Measurements from ENCODE around the gene MRTFA.
"Not testable (repeated sequence)": the region's sequence is repeated elsewhere in the genome, so short reads cannot be mapped to it uniquely, and the experiment has no call there.

Gene MRTFA

GRCh38 chr22:40560551-40560950, 76.0 kb downstream of the MRTFA start:
- no peak for TF ChIP-seq CTCF (IDR thresholded peaks at IDR 0.05; ENCODE audit: control extremely low read depth, extremely low read depth, low read depth, missing control alignments)
- DNase-seq (ENCODE audit: extremely low spot score): no peak
- CTCF ChIA-PET: interaction anchor here (0.7 to 1.5 kb wide), 4 partner anchors 18 to 33 kb away, joined by 3 read pairs; no protein-coding TSS in a partner anchor
- POLR2A ChIA-PET: no interaction called here

GRCh38 chr22:40557972-40558371, 78.5 kb downstream of the MRTFA start:
- ChIA-PET POLR2A (no interaction called here), CTCF (interaction anchor here (1.1 to 2.2 kb wide), 3 partner anchors 8 to 33 kb away, joined by 3 to 5 read pairs (median 4); no protein-coding TSS in a partner anchor)
- TF ChIP-seq CTCF (IDR thresholded peaks at IDR 0.05; ENCODE audit: control extremely low read depth, extremely low read depth, low read depth, missing control alignments): no peak
- DNase-seq (ENCODE audit: extremely low spot score): no peak

DNA sequence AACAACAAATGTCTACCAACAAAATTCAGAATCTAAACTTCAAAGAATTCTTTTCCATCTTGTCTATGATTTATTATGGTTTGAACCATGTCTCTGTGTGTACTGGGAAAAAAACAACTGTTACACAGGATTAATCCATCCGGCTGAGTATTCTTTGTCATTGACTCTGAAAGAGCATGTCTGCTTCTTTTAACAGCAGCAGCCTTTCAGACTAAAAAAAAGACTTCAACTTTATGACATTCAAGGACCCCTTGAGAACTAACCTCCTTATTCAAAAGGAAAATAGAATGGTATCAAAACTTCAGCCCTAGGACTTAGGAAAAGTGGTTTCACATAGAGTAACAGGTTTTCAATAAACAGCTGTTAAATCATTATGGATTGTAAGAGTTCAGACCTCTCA, 79.9 kb downstream of the MRTFA start:
- POLR2A ChIA-PET: no interaction called here
- CTCF ChIA-PET: interaction anchor here (2.2 kb wide), 1 partner anchor 32 kb away, joined by 5 read pairs; no protein-coding TSS in a partner anchor
- TF ChIP-seq CTCF (IDR thresholded peaks at IDR 0.05; ENCODE audit: control extremely low read depth, extremely low read depth, low read depth, missing control alignments): no peak
- DNase-seq (ENCODE audit: extremely low spot score): no peak

- DNase-seq (ENCODE audit: extremely low spot score); POLR2A ChIA-PET: not testable (repeated sequence)
- CTCF ChIA-PET: interaction anchor here (1.0 to 1.4 kb wide), 3 partner anchors 13 to 92 kb away, joined by 3 to 4 read pairs (median 3); no protein-coding TSS in a partner anchor
These were observed 82.5 kb downstream of the MRTFA start for GRCh38 chr22:40554023-40554422.

DNA sequence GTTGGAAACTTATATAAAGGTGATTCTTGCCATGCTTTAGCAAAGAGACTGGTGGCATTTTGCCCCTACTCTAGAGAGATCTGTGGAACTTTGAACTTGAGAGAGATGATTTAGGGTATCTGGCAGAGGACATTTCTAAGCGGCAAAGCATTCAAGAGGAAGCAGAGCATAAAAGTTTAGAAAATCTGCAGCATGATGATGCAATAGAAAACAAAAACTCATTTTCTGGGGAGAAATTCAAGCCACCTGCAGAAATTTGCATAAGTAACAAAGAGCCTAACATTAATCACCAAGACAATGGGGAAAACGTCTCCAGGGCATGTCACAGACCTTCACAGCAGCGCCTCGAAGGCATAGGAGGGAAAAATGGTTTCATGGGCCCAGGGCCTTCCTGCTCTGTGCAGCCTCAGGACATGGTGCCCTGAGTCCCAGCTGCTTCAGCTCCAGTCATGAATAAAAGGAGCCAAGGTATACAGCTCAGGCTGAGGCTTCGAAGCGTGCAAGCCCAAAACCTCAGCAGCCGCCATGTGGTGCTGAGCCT, 83.4 kb downstream of the MRTFA start:
- DNase-seq (ENCODE audit: extremely low spot score): no peak
- CTCF ChIA-PET: interaction anchor here (1.1 kb wide), 1 partner anchor 93 kb away, joined by 3 read pairs; no protein-coding TSS in a partner anchor
- POLR2A ChIA-PET: no interaction called here

GRCh38 chr22:40552070-40552469, 84.4 kb downstream of the MRTFA start:
- ChIA-PET POLR2A (interaction anchor here (0.6 kb wide), 1 partner anchor 14 kb away, joined by 5 read pairs; no protein-coding TSS in a partner anchor), CTCF (no interaction called here)
- TF ChIP-seq CTCF (IDR thresholded peaks at IDR 0.05; ENCODE audit: control extremely low read depth, extremely low read depth, low read depth, missing control alignments): no peak
- no peak for DNase-seq (ENCODE audit: extremely low spot score)

More for the DNA sequence above, 83.4 kb downstream of the MRTFA start:
- no peak for TF ChIP-seq CTCF (IDR thresholded peaks at IDR 0.05; ENCODE audit: control extremely low read depth, extremely low read depth, low read depth, missing control alignments)

DNA sequence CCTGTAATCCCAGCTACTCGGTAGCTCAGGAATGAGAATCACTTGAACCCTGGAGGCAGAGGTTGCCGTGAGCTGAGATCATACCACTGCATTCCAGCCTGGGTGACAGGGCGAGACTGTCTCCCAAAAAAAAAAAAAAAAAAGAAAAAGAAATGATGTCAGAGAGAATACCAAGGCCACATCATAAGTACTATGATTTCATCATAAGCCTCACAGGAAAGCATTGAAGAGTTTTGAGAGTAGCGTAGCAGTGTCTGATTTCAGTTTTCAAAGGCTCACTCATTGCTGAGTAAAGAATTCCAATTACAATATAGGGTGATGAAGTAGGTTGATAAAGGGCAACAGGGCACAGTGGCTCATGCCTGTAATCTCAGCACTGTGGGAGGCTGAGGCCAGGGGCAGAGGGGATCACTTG, 88.8 kb downstream of the MRTFA start:
- POLR2A ChIA-PET: no interaction called here
- no peak for TF ChIP-seq CTCF (IDR thresholded peaks at IDR 0.05; ENCODE audit: control extremely low read depth, extremely low read depth, low read depth, missing control alignments)
- DNase-seq (ENCODE audit: extremely low spot score): no peak
- CTCF ChIA-PET: interaction anchor here (2.0 kb wide), 1 partner anchor 13 kb away, joined by 5 read pairs; no protein-coding TSS in a partner anchor

All from GM10248 (cell line).